ENCODE data around the gene NAA15. TPM values are rescaled to one million over a fixed set of nuclear protein-coding genes. Genes with fewer than 3 reads are reported as not detected.

The NAA15 gene
- total RNA-seq, 1 donor from 2014 or later = 35.3 TPM

- H3K4me3 Mint-ChIP-seq (ENCODE audit: unreplicated experiment) = peak overlapping the region; percentile 97
- no peaks in the 10 kb centered on the region for H3K9me3 Mint-ChIP-seq (ENCODE audit: low read depth)
- H3K27ac Mint-ChIP-seq (ENCODE audit: unreplicated experiment) = peak overlapping the region; percentile 13
- no peak for DNase-seq (ENCODE audit: low spot score)
- no peak for TF ChIP-seq CTCF (IDR thresholded peaks at IDR 0.05)
- no peaks in the 10 kb centered on the region for H3K36me3 Mint-ChIP-seq (ENCODE audit: low read depth)
- peaks cover 67% of the 10 kb centered on the region for H3K4me1 Mint-ChIP-seq (ENCODE audit: low read depth)
- H3K27me3 Mint-ChIP-seq (ENCODE audit: low read depth) = no peaks in the 10 kb centered on the region
Observed at GRCh38 chr4:139455126-139455538, 153.8 kb downstream of the NAA15 start.

GRCh38 chr4:139457318-139457717 lies 156.0 kb downstream of the NAA15 start:
- Mint-ChIP-seq H3K27ac (ENCODE audit: unreplicated experiment) (peak overlapping the region; percentile 71), H3K27me3 (ENCODE audit: low read depth) (no peaks in the 10 kb centered on the region), H3K9me3 (ENCODE audit: low read depth) (no peaks in the 10 kb centered on the region), H3K4me3 (ENCODE audit: unreplicated experiment) (no peak overlapping the region), H3K36me3 (ENCODE audit: low read depth) (no peaks in the 10 kb centered on the region), H3K4me1 (ENCODE audit: low read depth) (peaks cover 70% of the 10 kb centered on the region)
- TF ChIP-seq CTCF (IDR thresholded peaks at IDR 0.05) = no peak
- no peak for DNase-seq (ENCODE audit: low spot score)

- Mint-ChIP-seq H3K4me1 (ENCODE audit: low read depth) (peaks cover 67% of the 10 kb centered on the region), H3K27ac (ENCODE audit: unreplicated experiment) (peak overlapping the region; percentile 52), H3K9me3 (ENCODE audit: low read depth) (no peaks in the 10 kb centered on the region), H3K36me3 (ENCODE audit: low read depth) (no peaks in the 10 kb centered on the region), H3K27me3 (ENCODE audit: low read depth) (no peaks in the 10 kb centered on the region), H3K4me3 (ENCODE audit: unreplicated experiment) (no peak overlapping the region)
- no peak for DNase-seq (ENCODE audit: low spot score)
- no peak for TF ChIP-seq CTCF (IDR thresholded peaks at IDR 0.05)
Observed at GRCh38 chr4:139458543-139458942, 157.2 kb downstream of the NAA15 start.

- no peak for DNase-seq (ENCODE audit: low spot score)
- Mint-ChIP-seq H3K36me3 (ENCODE audit: low read depth) (no peaks in the 10 kb centered on the region), H3K27ac (ENCODE audit: unreplicated experiment) (peak overlapping the region; percentile 49), H3K4me3 (ENCODE audit: unreplicated experiment) (no peak overlapping the region), H3K4me1 (ENCODE audit: low read depth) (peaks cover 71% of the 10 kb centered on the region), H3K9me3 (ENCODE audit: low read depth) (no peaks in the 10 kb centered on the region), H3K27me3 (ENCODE audit: low read depth) (no peaks in the 10 kb centered on the region)
- TF ChIP-seq CTCF (IDR thresholded peaks at IDR 0.05) = no peak
Observed at GRCh38 chr4:139458999-139459398, 157.7 kb downstream of the NAA15 start.

- H3K9me3 Mint-ChIP-seq (ENCODE audit: low read depth) = no peaks in the 10 kb centered on the region
- no peak for TF ChIP-seq CTCF (IDR thresholded peaks at IDR 0.05)
- H3K27me3 Mint-ChIP-seq (ENCODE audit: low read depth) = no peaks in the 10 kb centered on the region
- H3K4me3 Mint-ChIP-seq (ENCODE audit: unreplicated experiment) = no peak overlapping the region
- DNase-seq (ENCODE audit: low spot score) = no peak
- H3K4me1 Mint-ChIP-seq (ENCODE audit: low read depth) = peaks cover 64% of the 10 kb centered on the region
- peak overlapping the region; percentile 74 for H3K27ac Mint-ChIP-seq (ENCODE audit: unreplicated experiment)
- H3K36me3 Mint-ChIP-seq (ENCODE audit: low read depth) = no peaks in the 10 kb centered on the region
Observed at GRCh38 chr4:139460565-139460964, 159.3 kb downstream of the NAA15 start.
